HG03571 (cell line): ENCODE results near the gene ACTBL2.
"Not testable (repeated sequence)": the region's sequence is repeated elsewhere in the genome, so short reads cannot be mapped to it uniquely, and the experiment has no call there.

ENCODE experiments used
- ATAC-seq: cut with Tn5 transposase; IDR thresholded peaks from one replicate; pipeline ENCODE4 v1.9.1; 2021; ENCODE audit not compliant: unreplicated experiment

ACTBL2 gene

GRCh38 chr5:57482671-57483106 lies at the start of gene ACTBL2:
ACTBL2 (minus strand) TSS chr5:57482811; CDS start chr5:57482707, 104 bp downstream.
- ATAC-seq: no peak

DNA sequence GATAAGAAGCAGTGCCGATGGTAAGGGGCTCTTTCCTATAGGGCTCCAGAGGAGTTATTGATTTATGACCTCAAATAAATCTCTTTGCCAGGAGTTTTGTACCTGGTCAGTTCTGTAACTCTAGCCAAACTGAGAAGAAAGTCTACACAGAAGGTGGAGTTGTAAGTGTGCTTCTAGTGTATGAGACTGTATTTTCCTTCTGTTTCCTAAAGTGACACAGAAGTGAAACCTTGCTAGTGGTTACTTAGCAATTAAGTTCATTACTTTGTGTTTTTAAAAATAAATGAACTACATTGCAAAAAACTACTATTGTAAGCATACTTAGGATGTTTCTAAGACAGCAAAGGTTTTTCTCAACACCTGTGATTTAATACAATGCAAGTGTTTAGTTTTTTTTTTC lies 48.7 kb upstream of the ACTBL2 start:
- ATAC-seq: no peak

DNA sequence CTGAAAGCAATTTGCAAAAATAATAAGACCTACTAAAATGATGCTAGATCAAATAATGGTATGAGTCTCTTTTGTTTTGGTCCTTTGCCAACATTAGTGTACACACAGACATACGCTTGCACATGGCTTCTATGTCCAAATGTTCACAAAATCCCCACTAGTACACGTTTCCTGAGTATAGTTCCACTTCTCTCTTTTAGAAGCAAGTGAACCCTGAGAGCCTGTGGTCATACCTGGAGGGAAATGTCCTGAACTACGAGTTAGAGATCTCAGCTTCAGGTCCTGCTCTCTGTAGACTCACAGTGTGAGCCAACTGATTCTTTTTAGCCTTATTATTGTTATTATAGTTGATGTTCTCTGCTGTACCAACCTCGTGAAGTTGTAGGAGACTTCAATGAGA lies 47.3 kb upstream of the ACTBL2 start:
- no peak for ATAC-seq

DNA sequence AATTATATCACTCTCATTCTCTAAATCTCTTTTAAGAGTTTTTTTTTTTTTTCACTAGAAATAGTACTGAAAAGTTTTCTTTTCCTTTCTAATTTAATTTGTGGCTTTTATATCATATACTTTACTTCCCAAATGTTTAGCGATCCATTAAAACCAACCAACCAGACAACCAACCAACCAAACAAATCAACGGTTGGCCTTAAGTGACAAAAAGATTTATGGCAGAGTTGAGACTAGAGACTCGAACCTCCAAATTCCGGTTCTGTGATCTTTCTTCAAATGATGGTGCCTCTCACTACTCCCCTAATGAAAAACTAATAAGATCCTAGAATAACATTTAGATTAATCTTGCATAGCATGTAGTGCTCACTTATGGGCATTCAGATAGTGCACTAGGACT lies 45.3 kb upstream of the ACTBL2 start:
- ATAC-seq: no peak

DNA sequence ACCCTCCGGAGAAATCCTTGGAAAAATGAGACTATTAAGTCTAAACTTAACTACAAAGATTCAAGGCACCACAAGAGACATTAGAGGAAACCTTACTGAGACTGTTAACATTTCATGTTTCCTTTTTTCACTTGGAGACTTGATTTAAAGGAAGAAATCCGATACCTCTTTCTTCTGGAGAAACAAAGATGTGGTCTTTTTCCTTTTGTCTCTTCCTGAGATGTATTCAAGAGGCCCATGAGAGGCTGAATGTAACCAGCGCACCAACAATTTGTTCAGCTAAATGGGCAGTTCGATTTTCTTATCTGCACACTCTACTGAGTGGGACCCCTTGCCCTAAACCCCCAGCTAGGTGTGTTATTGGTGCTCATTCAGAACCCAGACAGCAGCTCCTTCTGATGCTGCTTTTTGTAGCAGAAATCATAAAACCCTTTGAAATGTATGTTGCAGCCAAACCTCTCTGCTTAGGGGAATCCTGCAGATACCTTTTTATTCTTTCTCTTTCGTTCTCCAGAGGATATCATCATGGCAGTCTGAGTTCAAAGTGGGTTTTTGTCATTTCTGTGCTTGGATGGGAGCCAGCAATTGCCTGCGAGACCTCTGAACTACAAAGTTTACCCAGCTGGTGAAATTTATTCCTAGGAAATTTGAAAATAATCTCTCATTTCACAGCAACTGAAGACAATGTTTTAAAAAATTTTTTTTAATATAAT lies 41.9 kb upstream of the ACTBL2 start:
- ATAC-seq: no peak

DNA sequence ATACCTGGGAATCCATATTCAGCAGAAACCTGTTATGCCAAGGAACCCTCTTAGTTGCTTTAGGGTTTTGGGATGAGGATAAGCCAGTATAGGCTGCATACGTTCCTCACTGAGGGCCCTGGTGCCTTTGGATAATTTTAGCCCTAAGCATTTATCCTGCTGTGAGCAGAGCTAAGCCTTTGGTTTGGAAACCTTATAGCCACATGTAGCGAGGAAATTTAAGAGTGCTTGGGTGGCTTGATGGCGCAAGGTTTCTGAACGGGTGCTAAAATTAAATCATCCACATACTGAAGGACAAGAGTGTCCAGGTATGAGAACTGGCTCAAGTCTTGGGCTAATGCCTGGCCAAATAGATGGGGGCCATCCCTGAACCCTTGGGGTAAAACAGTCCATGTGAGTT lies 39.9 kb upstream of the ACTBL2 start:
- ATAC-seq: not testable (repeated sequence)

DNA sequence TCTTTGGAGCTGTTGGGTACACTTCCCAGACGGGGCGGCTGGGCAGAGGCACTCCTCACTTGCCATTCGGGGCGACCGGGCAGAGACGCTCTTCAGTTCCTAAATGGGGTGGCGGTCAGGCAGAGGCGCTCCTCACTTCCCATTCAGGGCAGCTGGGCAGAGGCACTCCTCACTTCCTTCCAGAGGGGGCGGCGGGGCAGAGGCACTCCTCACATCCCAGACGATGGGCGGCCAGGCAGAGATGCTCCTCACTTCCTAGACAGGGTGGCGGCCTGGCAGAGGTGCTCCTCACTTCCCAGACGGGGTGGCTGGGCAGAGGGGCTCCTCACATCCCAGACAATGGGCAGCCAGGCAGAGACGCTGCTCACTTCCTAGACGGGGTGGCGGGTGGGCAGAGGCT lies 35.8 kb upstream of the ACTBL2 start:
- ATAC-seq: not testable (repeated sequence)

- ATAC-seq: no peak
Observed at GRCh38 chr5:57517250-57517649, 34.6 kb upstream of the ACTBL2 start.

DNA sequence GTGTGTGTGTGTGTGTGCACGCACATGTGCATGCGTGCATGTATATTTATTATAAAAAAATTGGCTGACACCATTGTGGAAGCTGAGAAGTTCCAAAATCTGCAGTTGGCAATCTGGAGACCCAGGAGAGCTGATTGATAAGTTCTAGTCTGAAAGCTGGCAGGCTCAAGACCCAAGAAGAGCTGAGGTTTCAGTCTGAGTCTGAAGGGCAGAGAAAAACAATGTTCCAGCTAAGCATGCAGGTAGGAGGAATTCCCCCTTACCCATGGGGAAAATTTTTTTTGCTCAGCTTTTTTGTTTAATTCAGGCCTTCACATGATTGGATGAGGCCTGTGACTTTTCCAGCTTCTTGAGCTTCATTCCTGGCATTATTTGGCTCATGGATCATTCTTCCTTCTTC lies 31.2 kb upstream of the ACTBL2 start:
- no peak for ATAC-seq

- no peak for ATAC-seq
Observed at GRCh38 chr5:57511321-57511720, 28.7 kb upstream of the ACTBL2 start.

- ATAC-seq: no peak
Observed at GRCh38 chr5:57509501-57510260, 27.1 kb upstream of the ACTBL2 start.

- no peak for ATAC-seq
Observed at GRCh38 chr5:57508211-57508610, 25.6 kb upstream of the ACTBL2 start.

DNA sequence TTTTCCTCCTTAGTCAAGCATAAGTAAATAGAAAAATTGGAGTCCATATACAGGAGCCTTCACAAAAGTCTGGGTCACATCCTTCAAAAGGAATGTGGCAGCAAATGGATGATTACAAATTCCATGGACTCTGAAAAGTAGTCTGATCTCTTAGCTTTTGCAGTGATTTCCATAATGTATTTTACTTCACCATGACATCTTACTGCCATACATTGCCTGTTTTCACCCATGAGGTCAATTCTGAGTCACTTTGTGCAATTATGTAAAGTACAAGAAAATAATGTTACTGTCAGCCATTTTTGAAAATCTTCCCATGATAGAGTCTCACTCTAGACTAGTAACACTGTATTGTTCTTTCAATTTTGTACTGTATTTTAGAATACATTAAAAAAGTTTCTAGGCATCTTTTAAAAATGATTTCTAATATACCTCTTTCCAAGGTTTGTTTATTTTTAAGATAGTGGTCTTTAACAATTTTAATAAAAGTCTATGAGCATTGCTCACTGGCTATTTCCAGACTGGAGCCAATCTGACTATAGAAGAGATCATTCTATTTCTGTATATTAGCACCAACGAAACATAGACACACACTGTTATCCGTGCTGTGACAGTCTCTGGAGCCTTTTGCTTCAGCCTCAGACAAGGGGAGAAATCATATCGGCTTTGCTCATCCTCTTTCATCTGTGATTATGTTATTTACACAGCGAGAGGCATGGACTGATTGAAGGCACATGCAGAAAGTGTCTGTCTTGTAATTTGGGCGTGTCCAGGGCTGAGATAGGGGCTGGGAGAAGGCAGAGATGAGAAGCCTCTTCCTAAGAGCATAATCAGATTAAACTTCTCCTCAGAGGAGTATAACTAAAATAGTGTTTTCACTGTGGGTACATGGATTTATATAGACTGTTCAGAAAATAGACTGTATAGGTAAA lies 22.9 kb upstream of the ACTBL2 start:
- no peak for ATAC-seq

DNA sequence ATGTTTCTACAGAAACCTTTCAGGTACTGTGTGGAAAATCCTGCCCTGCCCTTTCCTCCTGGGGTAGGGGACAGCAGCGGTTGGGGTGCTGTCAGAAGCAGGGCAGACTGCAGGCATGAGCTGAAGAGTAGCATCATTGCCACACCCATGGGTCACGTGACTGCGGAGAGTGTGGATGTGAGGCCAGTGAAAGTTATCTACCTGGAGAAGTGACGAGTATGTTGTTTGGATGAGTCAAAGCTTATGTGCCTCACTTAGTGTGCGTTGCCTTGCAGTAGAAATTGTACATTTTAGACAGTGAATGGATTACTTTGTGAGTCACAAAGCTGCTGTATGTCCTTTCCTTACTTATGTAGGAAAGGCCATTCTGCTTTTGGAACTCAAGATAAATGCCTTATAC lies 21.7 kb upstream of the ACTBL2 start:
- ATAC-seq: no peak

GRCh38 chr5:57503433-57503832 lies 20.8 kb upstream of the ACTBL2 start:
- ATAC-seq: no peak

- ATAC-seq: no peak
Observed at GRCh38 chr5:57501414-57502201, 19.0 kb upstream of the ACTBL2 start.

DNA sequence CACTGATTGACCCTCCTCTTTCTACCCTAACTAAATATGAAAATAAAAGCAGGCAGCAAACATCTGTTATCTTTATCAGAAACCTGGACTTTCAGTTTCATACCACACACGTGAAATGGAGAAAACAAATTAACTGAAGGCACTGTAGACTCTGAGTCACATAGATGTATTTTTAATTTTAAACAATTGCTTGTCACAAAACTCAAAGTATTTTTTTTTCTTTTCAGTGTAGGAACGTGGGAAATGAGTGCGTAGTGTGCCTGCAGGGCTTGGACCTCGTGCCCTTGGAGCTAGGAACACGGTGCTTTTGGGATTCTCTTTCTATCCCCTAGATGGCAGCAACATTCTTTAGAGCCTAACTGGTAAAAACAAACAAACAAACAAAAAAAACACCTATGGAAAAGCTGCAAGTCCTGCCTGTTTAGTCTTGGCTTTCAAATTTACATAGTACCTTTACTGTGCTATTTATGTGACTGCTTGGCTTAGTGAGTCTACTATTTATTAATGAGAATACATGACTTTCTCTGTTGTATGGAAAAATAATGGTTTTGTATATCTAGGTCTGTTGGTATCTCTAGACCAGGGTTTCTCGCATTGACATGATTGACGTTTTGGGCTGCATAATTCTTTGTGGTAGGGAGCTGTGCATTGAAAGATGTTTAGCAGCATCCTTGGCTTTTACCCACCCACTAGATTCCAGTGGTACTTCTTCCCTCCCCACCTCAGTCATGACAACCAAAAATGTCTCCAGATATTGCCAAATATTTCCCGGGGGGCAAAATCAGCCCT lies 16.8 kb upstream of the ACTBL2 start:
- peak; percentile 83 for ATAC-seq

DNA sequence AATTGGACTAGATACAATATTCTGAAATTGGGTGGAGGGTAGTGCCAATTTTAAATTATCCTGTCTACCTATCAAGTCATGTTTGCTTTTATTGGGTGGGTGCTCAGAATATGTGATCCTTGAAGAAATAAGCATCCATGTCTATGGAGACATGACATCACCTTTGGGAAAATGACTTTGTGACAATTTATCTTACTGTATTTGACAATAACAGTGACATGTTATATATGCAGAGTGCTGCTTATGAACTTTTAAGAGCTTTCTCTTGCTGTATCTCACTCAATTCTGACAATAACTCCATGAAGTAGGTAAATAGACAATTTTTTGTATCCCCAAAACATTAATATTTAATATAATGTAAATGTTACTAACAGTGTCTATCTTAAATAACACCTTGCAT lies 15.1 kb upstream of the ACTBL2 start:
- ATAC-seq: no peak

- no peak for ATAC-seq
Observed at GRCh38 chr5:57495285-57496086, 12.9 kb upstream of the ACTBL2 start.
